Progenitor cell of endocrine pancreas (in vitro differentiated cells): ENCODE measurements around the gene OR2F1. TPM values are rescaled to one million over a fixed set of nuclear protein-coding genes. Genes with fewer than 3 reads are reported as not detected.
"Not testable (repeated sequence)": the region's sequence is repeated elsewhere in the genome, so short reads cannot be mapped to it uniquely, and the experiment has no call there.

Source experiments
- DNase-seq: peaks from one replicate; pipeline ENCODE4 v3.0.0; 2021; ENCODE audit warnings: low spot score; ENCODE audit not compliant: unreplicated experiment
- H3K27ac Mint-ChIP-seq: 2 replicates; pipeline ENCODE4 v1.8.0; 2021; ENCODE audit warnings: mild to moderate bottlenecking, moderate library complexity, mixed read lengths
- H3K27me3 Mint-ChIP-seq: 2 replicates; pipeline ENCODE4 v1.8.0; 2021; ENCODE audit warnings: mixed read lengths
- H3K36me3 Mint-ChIP-seq: 2 replicates; pipeline ENCODE4 v1.8.0; 2022; ENCODE audit warnings: mixed read lengths; ENCODE audit not compliant: insufficient read depth
- H3K4me1 Mint-ChIP-seq: 2 replicates; pipeline ENCODE4 v1.8.0; 2021; ENCODE audit warnings: low read depth, mixed read lengths
- H3K4me3 Mint-ChIP-seq: 2 replicates; pipeline ENCODE4 v1.8.0; 2021; ENCODE audit warnings: low read depth, mild to moderate bottlenecking, moderate library complexity, mixed read lengths
- H3K9me3 Mint-ChIP-seq: 2 replicates; pipeline ENCODE4 v1.8.0; 2021; ENCODE audit warnings: low read depth, mixed read lengths
- total RNA-seq: library from RNA; stranded (reverse); gene quantifications from 2 replicates; pipeline ENCODE4 v1.2.1, GENCODE V29; 2021
- TF ChIP-seq, protein P1 (sequence below): fragments of 200-600 bp; sonication (generic); IDR thresholded peaks from one replicate; pipeline ENCODE4 v1.5.0; 2021; ENCODE audit warnings: antibody characterized with exemption, mild to moderate bottlenecking; ENCODE audit not compliant: unreplicated experiment

Gene OR2F1
- total RNA-seq, 1 donor from 2014 or later, result not detected

DNA sequence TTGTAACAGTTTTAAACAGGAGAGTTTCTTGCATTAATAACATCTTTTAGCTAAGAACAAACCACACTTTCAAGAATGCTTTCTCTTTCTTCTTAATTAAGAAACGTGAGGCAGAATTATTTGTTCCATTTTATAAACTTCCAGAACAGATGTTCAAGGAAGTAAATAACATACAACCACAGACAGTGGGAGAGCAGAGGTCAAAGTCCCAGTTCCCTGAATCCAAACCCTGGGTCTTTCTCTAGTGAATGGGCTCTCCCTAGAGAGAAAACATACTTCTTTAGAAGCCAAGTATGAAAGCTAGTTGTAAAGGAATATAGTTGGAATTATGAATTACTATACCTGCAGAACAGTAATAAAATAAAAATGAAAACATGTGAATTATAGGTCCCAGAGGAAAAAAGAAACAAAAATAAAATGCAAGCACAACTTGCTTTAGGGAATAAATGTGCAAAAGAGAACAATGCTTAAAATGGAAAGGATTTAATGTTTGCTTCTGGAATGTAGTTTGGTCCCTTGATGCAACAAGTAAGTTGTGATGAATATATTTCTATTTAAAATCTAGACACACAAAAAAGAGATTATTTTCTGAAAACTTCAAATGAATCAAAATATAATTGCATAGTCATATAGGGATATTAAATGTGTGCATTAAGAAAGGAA is 51.5 kb downstream of the OR2F1 start:
- H3K27me3 Mint-ChIP-seq, result peaks cover 4% of the 10 kb centered on the region
- no peak overlapping the region for H3K4me3 Mint-ChIP-seq
- peaks cover 3% of the 10 kb centered on the region for H3K4me1 Mint-ChIP-seq
- H3K27ac Mint-ChIP-seq, result no peak overlapping the region
- H3K36me3 Mint-ChIP-seq, result no peaks in the 10 kb centered on the region
- peaks cover 21% of the 10 kb centered on the region for H3K9me3 Mint-ChIP-seq
- TF ChIP-seq, protein P1, sequence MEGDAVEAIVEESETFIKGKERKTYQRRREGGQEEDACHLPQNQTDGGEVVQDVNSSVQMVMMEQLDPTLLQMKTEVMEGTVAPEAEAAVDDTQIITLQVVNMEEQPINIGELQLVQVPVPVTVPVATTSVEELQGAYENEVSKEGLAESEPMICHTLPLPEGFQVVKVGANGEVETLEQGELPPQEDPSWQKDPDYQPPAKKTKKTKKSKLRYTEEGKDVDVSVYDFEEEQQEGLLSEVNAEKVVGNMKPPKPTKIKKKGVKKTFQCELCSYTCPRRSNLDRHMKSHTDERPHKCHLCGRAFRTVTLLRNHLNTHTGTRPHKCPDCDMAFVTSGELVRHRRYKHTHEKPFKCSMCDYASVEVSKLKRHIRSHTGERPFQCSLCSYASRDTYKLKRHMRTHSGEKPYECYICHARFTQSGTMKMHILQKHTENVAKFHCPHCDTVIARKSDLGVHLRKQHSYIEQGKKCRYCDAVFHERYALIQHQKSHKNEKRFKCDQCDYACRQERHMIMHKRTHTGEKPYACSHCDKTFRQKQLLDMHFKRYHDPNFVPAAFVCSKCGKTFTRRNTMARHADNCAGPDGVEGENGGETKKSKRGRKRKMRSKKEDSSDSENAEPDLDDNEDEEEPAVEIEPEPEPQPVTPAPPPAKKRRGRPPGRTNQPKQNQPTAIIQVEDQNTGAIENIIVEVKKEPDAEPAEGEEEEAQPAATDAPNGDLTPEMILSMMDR, result no peak
- no peak for DNase-seq

DNA sequence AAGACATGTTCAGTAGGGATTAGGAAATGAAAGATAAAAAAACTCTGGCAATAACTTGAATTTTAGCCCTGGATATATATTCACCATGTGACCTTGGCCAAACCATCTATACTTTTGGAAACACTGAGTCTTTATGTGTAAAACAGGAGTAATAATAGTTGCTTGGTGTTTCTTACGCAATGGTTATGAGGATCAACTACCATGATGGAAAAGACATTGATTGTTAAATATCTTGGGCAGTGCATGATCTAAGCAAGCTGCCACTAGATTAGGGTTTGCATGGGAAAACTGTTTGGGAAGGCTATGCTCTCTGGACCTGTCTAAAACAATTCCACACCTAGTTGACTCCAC is 52.0 kb downstream of the OR2F1 start:
- DNase-seq, result no peak
- H3K4me1 Mint-ChIP-seq, result peaks cover 3% of the 10 kb centered on the region
- H3K27me3 Mint-ChIP-seq, result peaks cover 4% of the 10 kb centered on the region
- H3K36me3 Mint-ChIP-seq, result no peaks in the 10 kb centered on the region
- no peak overlapping the region for H3K4me3 Mint-ChIP-seq
- H3K27ac Mint-ChIP-seq, result no peak overlapping the region
- TF ChIP-seq, protein P1, result no peak
- H3K9me3 Mint-ChIP-seq, result peaks cover 26% of the 10 kb centered on the region

DNA sequence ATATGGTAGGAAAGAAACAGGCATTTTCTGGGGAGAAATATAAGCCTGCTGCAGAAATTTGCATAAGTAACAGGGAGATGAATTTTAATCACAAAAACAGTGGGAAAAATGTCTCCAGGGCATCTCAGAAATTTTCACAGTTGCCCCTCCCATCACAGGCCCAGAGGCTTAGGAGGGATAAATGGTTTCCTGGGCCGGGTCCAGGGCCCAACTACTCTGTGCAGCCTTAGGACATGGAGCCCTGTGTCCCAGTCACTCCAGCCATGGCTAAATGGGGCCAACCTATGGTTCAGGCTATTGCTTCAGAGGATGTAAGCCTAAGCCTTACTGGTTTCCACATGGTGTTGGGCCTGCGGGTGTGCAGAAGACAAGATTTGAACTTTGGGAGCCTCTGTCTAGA is 54.7 kb downstream of the OR2F1 start:
- Mint-ChIP-seq H3K4me3 (no peak overlapping the region), H3K9me3 (peaks cover 26% of the 10 kb centered on the region), H3K27ac (no peak overlapping the region), H3K4me1 (peaks cover 3% of the 10 kb centered on the region), H3K27me3 (no peaks in the 10 kb centered on the region), H3K36me3 (no peaks in the 10 kb centered on the region)
- DNase-seq, result no peak
- TF ChIP-seq, protein P1, result no peak

DNA sequence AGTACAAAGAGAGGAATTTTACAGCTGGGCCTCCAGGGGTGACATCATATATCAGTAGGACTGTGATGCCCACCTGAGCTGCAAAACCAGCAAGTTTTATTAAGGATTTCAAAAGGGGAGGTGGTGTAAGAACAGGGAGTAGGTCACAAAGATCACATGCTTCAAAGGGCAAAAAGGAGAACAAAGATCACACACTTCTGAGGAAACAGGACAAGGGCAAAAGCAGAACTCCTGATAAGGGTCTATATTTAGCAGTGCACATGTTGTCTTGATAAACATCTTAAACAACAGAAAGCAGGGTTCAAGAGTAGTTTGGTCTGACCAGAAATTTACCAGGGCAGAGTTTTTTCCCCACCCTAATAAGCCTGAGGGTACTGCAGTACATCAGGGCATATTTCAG is 55.4 kb downstream of the OR2F1 start:
- DNase-seq, result not testable (repeated sequence)

DNA sequence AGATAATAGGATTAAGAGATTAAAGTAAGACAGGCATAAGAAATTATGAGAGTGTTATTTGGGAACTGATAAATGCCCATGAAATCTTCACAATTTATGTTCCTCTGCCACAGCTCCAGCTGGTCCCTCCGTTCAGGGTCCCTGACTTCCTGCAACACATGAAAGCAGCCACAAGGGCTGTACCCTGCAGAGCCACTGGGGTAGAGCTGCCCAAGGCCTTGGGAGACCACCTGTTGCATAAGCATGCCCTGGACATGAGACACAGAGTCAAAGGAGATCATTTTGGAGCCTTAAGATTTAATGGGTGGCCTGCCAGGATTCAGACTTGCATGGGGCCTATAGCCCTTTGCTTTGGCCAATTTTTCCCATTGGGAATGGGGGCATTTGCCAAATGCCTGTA is 56.2 kb downstream of the OR2F1 start:
- H3K27me3 Mint-ChIP-seq, H3K4me3 Mint-ChIP-seq, DNase-seq, H3K27ac Mint-ChIP-seq, H3K4me1 Mint-ChIP-seq, H3K36me3 Mint-ChIP-seq: not testable (repeated sequence)
- peaks cover 26% of the 10 kb centered on the region for H3K9me3 Mint-ChIP-seq

More for the DNA sequence above, 55.4 kb downstream of the OR2F1 start:
- H3K27me3 Mint-ChIP-seq, H3K4me1 Mint-ChIP-seq, H3K4me3 Mint-ChIP-seq, H3K36me3 Mint-ChIP-seq, H3K27ac Mint-ChIP-seq: not testable (repeated sequence)
- H3K9me3 Mint-ChIP-seq, result peaks cover 26% of the 10 kb centered on the region

DNA sequence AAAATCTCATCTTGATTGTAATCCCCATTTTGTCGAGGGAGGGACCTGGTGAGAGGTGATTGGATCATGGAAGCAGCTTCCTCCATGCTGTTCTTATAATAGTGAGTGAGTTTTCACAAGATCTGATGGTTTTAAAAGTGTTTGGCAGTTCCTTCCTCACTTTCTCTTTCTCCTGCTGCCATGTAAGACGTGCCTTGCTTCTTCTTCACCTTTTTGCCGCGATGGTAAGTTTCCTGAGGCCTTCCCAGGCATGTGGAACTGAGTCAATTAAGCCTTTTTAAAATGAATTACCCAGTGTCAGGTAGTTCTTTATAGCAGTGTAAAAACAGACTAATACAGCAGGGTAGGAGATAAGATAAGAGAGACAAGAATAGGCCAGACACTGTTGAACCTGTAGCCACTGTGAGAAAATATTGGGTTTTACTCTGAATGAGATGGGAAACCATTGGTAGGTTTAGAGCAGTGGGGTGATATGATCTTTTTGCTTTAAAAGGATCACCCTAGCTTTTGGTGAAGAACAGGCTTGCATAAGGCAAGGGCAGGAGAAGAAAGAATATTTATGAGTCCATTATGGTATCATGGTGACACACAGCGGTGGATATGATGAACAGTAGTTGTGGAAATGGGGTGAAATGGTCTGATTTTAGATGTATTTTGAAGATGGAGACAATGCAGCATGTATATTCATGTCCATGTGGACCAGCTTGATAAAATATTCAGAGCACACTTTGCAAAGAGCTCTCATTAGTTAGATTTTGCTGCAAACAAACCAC is 57.0 kb downstream of the OR2F1 start:
- TF ChIP-seq, protein P1, result no peak
- Mint-ChIP-seq H3K36me3 (no peaks in the 10 kb centered on the region), H3K4me1 (no peaks in the 10 kb centered on the region), H3K4me3 (no peak overlapping the region), H3K27ac (no peak overlapping the region), H3K9me3 (peaks cover 26% of the 10 kb centered on the region), H3K27me3 (no peaks in the 10 kb centered on the region)
- no peak for DNase-seq

Other genes with a start within 250 kb of the OR2F1 start
- gene CTAGE6, start 197.1 kb upstream of the OR2F1 start, total RNA-seq, result not detected in 2 replicates
- gene TCAF1, start 52.7 kb upstream of the OR2F1 start, total RNA-seq, result 112 TPM in 2 replicates
- gene OR2F2, start 19.6 kb upstream of the OR2F1 start, total RNA-seq, result not detected in 2 replicates
- not detected in 2 replicates for gene OR6B1, start 45.5 kb downstream of the OR2F1 start, total RNA-seq
- not detected in 2 replicates for gene OR2A5, start 94.1 kb downstream of the OR2F1 start, total RNA-seq
- gene OR2A25, start 115.0 kb downstream of the OR2F1 start, total RNA-seq, result not detected in 2 replicates
- gene OR2A12, start 131.4 kb downstream of the OR2F1 start, total RNA-seq, result not detected in 2 replicates
- not detected in 2 replicates for gene OR2A2, start 154.7 kb downstream of the OR2F1 start, total RNA-seq
- not detected in 2 replicates for gene OR2A14, start 168.3 kb downstream of the OR2F1 start, total RNA-seq
- 5.4 and 6.9 TPM in 2 replicates for gene CTAGE4, start 228.6 kb downstream of the OR2F1 start, total RNA-seq
- gene ARHGEF35, start 241.0 kb downstream of the OR2F1 start, total RNA-seq, result 17.3 and 19.5 TPM in 2 replicates